GM12878 (cell line): ENCODE data around the gene ALX4. TPM values are rescaled to one million over a fixed set of nuclear protein-coding genes. Genes with fewer than 3 reads are reported as not detected.

Experiments
- ATAC-seq: fragments of 200-7000 bp; cut with Tn5 transposase; 3 replicates; pipeline ENCODE4 v1.9.1; 2020; ENCODE audit warnings: mild to moderate bottlenecking, moderate library complexity
- BruUV-seq: library from RNA; stranded (reverse); fragments of 400-500 nt; replicated peaks from 2 replicates; lab custom pipeline; 2021; lab: Mats Ljungman, UMichigan
- CTCF ChIA-PET: fragments of 300-600 bp; sonication (Branson Sonifier 250); formaldehyde crosslinking; extraction: SDS; loops from one replicate; lab custom pipeline; 2021; ENCODE audit warnings: inconsistent platforms; lab: Yijun Ruan, JAX
- POLR2A ChIA-PET: fragments of 350-600 bp; formaldehyde crosslinking; extraction: SDS; loops from one replicate; lab custom pipeline; 2021; ENCODE audit warnings: inconsistent platforms; lab: Charles Lee
- RAD21 ChIA-PET: fragments of 300-600 bp; sonication (Branson Sonifier 250); formaldehyde crosslinking; loops from one replicate; lab custom pipeline; 2023; ENCODE audit warnings: antibody characterized with exemption; ENCODE audit not compliant: unreplicated experiment; lab: Charles Lee
- SMC1A ChIA-PET: fragments of 300-600 bp; sonication (Branson Sonifier 250); formaldehyde crosslinking; loops from one replicate; lab custom pipeline; 2023; ENCODE audit not compliant: unreplicated experiment, uncharacterized antibody; lab: Charles Lee
- DNase-seq: peaks from one replicate; pipeline ENCODE4 v3.0.0-alpha.2; 2011; ENCODE audit warnings: low read depth, low spot score
- FAIRE-seq: peaks from 3 replicates; lab custom pipeline; 2011; peaks lifted over from hg19 to GRCh38; lab: Jason Lieb, UNC
- H2AFZ ChIP-seq: 2 replicates; pipeline ENCODE4 v1.6.0; 2011; ENCODE audit warnings: low read depth, low read length, control low read depth; ENCODE audit not compliant: control insufficient read depth
- H3K27ac ChIP-seq: 2 replicates; pipeline ENCODE4 v1.5.1; 2011; ENCODE audit warnings: control low read depth; ENCODE audit not compliant: control insufficient read depth, insufficient read depth
- H3K27me3 ChIP-seq, 2 experiments: replicated peaks in 1 of 2; 2 replicates each; pipeline versions ENCODE4 v1.6.0 to v1.6.1; 2011; ENCODE audit warnings: low read length in 1 of 2; ENCODE audit not compliant: control insufficient read depth in 2 of 2, insufficient read depth in 2 of 2
- H3K36me3 ChIP-seq, 2 experiments: 2 replicates each; pipeline ENCODE4 v1.5.1; 2011; ENCODE audit warnings: low read length in 1 of 2; ENCODE audit not compliant: control insufficient read depth in 2 of 2, insufficient read depth in 2 of 2
- H3K4me1 ChIP-seq: 2 replicates; pipeline ENCODE4 v1.6.1; 2011; ENCODE audit warnings: mild to moderate bottlenecking, low read length, moderate library complexity, mixed read lengths; ENCODE audit not compliant: control insufficient read depth, insufficient read depth
- H3K4me2 ChIP-seq: 2 replicates; pipeline ENCODE4 v1.6.0; 2011; ENCODE audit warnings: control low read depth; ENCODE audit not compliant: control insufficient read depth, insufficient read depth
- H3K4me3 ChIP-seq: fragments of 200-600 bp; sonication (generic); 2 replicates; pipeline ENCODE4 v1.5.1; 2016
- H3K79me2 ChIP-seq: 2 replicates; pipeline ENCODE4 v1.6.0; 2011; ENCODE audit warnings: low read length; ENCODE audit not compliant: control insufficient read depth, insufficient read depth
- H3K9ac ChIP-seq: 2 replicates; pipeline ENCODE4 v1.8.0; 2011; ENCODE audit warnings: low read length, control low read depth, mixed read lengths; ENCODE audit not compliant: control insufficient read depth, insufficient read depth
- H3K9me3 ChIP-seq: replicated peaks from 3 replicates; pipeline ENCODE4 v1.5.1; 2011; ENCODE audit warnings: mild to moderate bottlenecking, low read length; ENCODE audit not compliant: control insufficient read depth, insufficient read depth
- H4K20me1 ChIP-seq: 2 replicates; pipeline ENCODE4 v1.6.0; 2011; ENCODE audit not compliant: control insufficient read depth, insufficient read depth
- BCL11A ChIP-seq: IDR thresholded peaks from 2 replicates; pipeline ENCODE4 v1.6.1; 2011; ENCODE audit warnings: low read depth, low read length
- BCL3 ChIP-seq: IDR thresholded peaks from 2 replicates; pipeline ENCODE4 v1.6.1; 2011; ENCODE audit warnings: borderline replicate concordance, low read depth, mild to moderate bottlenecking, moderate library complexity, low read length; ENCODE audit not compliant: insufficient read depth, poor library complexity, severe bottlenecking
- BHLHE40 ChIP-seq, 2 experiments: fragments of 450-650 bp in 1 of 2; IDR thresholded peaks; 2 replicates each; pipeline ENCODE4 v1.6.1; 2011 to 2017; ENCODE audit warnings: low read depth in 2 of 2, borderline replicate concordance in 1 of 2, improper control_type of control experiment in 1 of 2, low read length in 1 of 2, mild to moderate bottlenecking in 1 of 2
- CEBPZ ChIP-seq: fragments of 150-350 bp; IDR thresholded peaks from 2 replicates; pipeline ENCODE4 v1.6.1; 2016; ENCODE audit warnings: low read depth, low read length
- DPF2 ChIP-seq: fragments of 450-650 bp; IDR thresholded peaks from 2 replicates; pipeline ENCODE4 v1.6.1; 2017; ENCODE audit warnings: mild to moderate bottlenecking
- ELK1 ChIP-seq: IDR thresholded peaks from 2 replicates; pipeline ENCODE4 v1.6.1; 2012; ENCODE audit warnings: low read depth, low read length, improper control_type of control experiment
- KLF5 ChIP-seq: fragments of 450-650 bp; IDR thresholded peaks from 2 replicates; pipeline ENCODE4 v1.6.1; 2014; ENCODE audit warnings: mild to moderate bottlenecking; ENCODE audit not compliant: partially characterized antibody
- MEF2A ChIP-seq: IDR thresholded peaks from 2 replicates; pipeline ENCODE4 v1.6.1; 2011; ENCODE audit warnings: low read depth, mild to moderate bottlenecking, low read length, moderate library complexity; ENCODE audit not compliant: insufficient read depth
- MEF2B ChIP-seq: fragments of 450-650 bp; IDR thresholded peaks from 2 replicates; pipeline ENCODE4 v1.6.1; 2018; ENCODE audit warnings: mild to moderate bottlenecking, moderate library complexity; ENCODE audit not compliant: partially characterized antibody, poor library complexity, severe bottlenecking
- MLLT1 ChIP-seq: fragments of 450-650 bp; IDR thresholded peaks from 2 replicates; pipeline ENCODE4 v1.6.1; 2016; ENCODE audit warnings: mild to moderate bottlenecking
- MTA2 ChIP-seq: fragments of 450-650 bp; IDR thresholded peaks from 2 replicates; pipeline ENCODE4 v1.6.1; 2016; ENCODE audit warnings: low read depth, mild to moderate bottlenecking, moderate library complexity
- MTA3 ChIP-seq: IDR thresholded peaks from 2 replicates; pipeline ENCODE4 v1.6.1; 2012; ENCODE audit warnings: low read length, inconsistent platforms, borderline replicate concordance
- MYC ChIP-seq: IDR thresholded peaks from 2 replicates; pipeline ENCODE4 v1.6.1; 2011; ENCODE audit warnings: mild to moderate bottlenecking, low read length, moderate library complexity, inconsistent platforms; ENCODE audit not compliant: insufficient read depth, insufficient replicate concordance, insufficient read length, severe bottlenecking
- POU2F2 ChIP-seq: IDR thresholded peaks from 3 replicates; pipeline ENCODE4 v1.6.1; 2011; ENCODE audit warnings: low read depth, mild to moderate bottlenecking, low read length, borderline replicate concordance
- RB1 ChIP-seq: fragments of 450-650 bp; formaldehyde crosslinking; IDR thresholded peaks from 2 replicates; pipeline ENCODE4 v1.6.1; 2017; ENCODE audit warnings: mild to moderate bottlenecking, borderline replicate concordance
- RUNX3 ChIP-seq: IDR thresholded peaks from 2 replicates; pipeline ENCODE4 v1.6.1; 2012; ENCODE audit warnings: low read length, inconsistent platforms
- ZSCAN29 ChIP-seq: fragments of 450-650 bp; IDR thresholded peaks from 2 replicates; pipeline ENCODE4 v1.6.1; 2017; ENCODE audit warnings: mild to moderate bottlenecking, moderate library complexity
- ZZZ3 ChIP-seq: IDR thresholded peaks from 2 replicates; pipeline ENCODE4 v1.6.1; 2011; ENCODE audit warnings: low read depth; ENCODE audit not compliant: control insufficient read depth, insufficient read length
- WGBS: methylation state at CpG from one replicate; pipeline ENCODE4 v1.1.6; 2016; ENCODE audit warnings: low lambda C conversion rate; ENCODE audit not compliant: insufficient replicate concordance, insufficient coverage; ENCODE audit errors: missing lambda C conversion rate; 5-methylcytosine and 5-hydroxymethylcytosine counted together
- in situ Hi-C: fragments of 300-500 bp; cut with MboI; formaldehyde crosslinking; loops from 9 replicates; pipeline ENCODE4 v1.14.3; 2018; ENCODE audit warnings: mixed read lengths
- intact Hi-C: fragments of 100-400 bp; cut with micrococcal nuclease; formaldehyde crosslinking; loops from one replicate; pipeline ENCODE4 v1.14.2; 2022; ENCODE audit not compliant: unreplicated experiment
- polyA plus RNA-seq, 11 experiments: library from polyadenylated mRNA; depleted of rRNA in 4 of 11; unstranded in 6 of 11; stranded (reverse) in 5 of 11; fragments of >200 nt; fragmentation: Nextera tagmentation in 4 of 11; fragmentation: Illumina TruSeq in 1 of 11; extraction: Ambion mirVana in 4 of 11; extraction: Trizol in 1 of 11; gene quantifications; 1 replicate in 1 of 11; 2 replicates in 10 of 11; pipeline versions ENCODE4 v1.2.1 to v1.2.3, GENCODE V29; 2011 to 2016; ENCODE audit warnings: inconsistent platforms in 2 of 11, missing spikeins in 2 of 11, low read depth in 1 of 11
- total RNA-seq, 4 experiments: library from RNA; depleted of rRNA in 3 of 4; stranded (reverse); fragments of >200 nt in 3 of 4; fragmentation: Illumina TruSeq in 1 of 4; extraction: Trizol in 1 of 4; gene quantifications; 2 replicates each; pipeline versions ENCODE4 v1.2.1 to v1.2.3, GENCODE V29; 2013 to 2021

The ALX4 gene
- total and polyA plus RNA-seq, 10 of the 15 experiments (the other 5 are each of a cell fraction or from before 2014, with no cell fraction given), result not detected

- Histone ChIP-seq H3K9me3 (no peaks in the 10 kb centered on the region; the same call in 2 of the 3 replicates), H3K79me2 (no peaks in the 10 kb centered on the region), H3K4me3 (no peak overlapping the region), H3K36me3 (no peaks in the 10 kb centered on the region), H4K20me1 (no peaks in the 10 kb centered on the region), H3K4me2 (no peak overlapping the region), H3K27ac (no peak overlapping the region), H3K9ac (no peak overlapping the region), H3K27me3 (no peaks in the 10 kb centered on the region), H2AFZ (no peak overlapping the region), H3K4me1 (peaks cover 4% of the 10 kb centered on the region)
- no peak for ATAC-seq
- no peak for FAIRE-seq
- ChIA-PET CTCF (interaction anchor here (0.6 to 1.7 kb wide), 2 partner anchors 25 to 260 kb away, joined by 3 to 4 read pairs; no protein-coding TSS in a partner anchor), RAD21 (no interaction called here), SMC1A (no interaction called here), POLR2A (no interaction called here)
- no TSS peak for BruUV-seq
- DNase-seq, result no peak
- TF ChIP-seq RB1 (no peak), DPF2 (no peak), MTA3 (no peak), RUNX3 (no peak), KLF5 (no peak), BHLHE40 (IDR thresholded peaks at IDR 0.05; ENCODE audit: borderline replicate concordance in 1 of 2, low read depth in 2 of 2, low read length in 1 of 2) (no peak), MTA2 (no peak), CEBPZ (no peak), MLLT1 (no peak), POU2F2 (no peak), ZZZ3 (no peak), MEF2A (no peak), ZSCAN29 (no peak), BCL3 (no peak), MYC (no peak), BCL11A (no peak), MEF2B (no peak), ELK1 (no peak)
- WGBS, result 45% methylated on average over 4 of the region's 4 CpGs
- intact Hi-C loops, result no loop called here
- in situ Hi-C loops, result no loop called here
Observed at GRCh38 chr11:44260081-44260480, 49.9 kb downstream of the ALX4 start.
